HG03442 (cell line): ENCODE measurements around the gene UBQLN4.
A peak's percentile ranks its signal among the peaks of the same experiment; 100 is the strongest.
"Not testable (repeated sequence)": the region's sequence is repeated elsewhere in the genome, so short reads cannot be mapped to it uniquely, and the experiment has no call there.

Source experiments
- ATAC-seq: cut with Tn5 transposase; IDR thresholded peaks from one replicate; pipeline ENCODE4 v1.9.1; 2021; ENCODE audit warnings: mild to moderate bottlenecking, moderate library complexity; ENCODE audit not compliant: unreplicated experiment

The UBQLN4 gene

GRCh38 chr1:156062189-156062588 lies 8.6 kb upstream of the UBQLN4 start:
- no peak for ATAC-seq

- ATAC-seq, result no peak
Observed at GRCh38 chr1:156060937-156061636, 7.5 kb upstream of the UBQLN4 start, which contains the start of gene RAB25. RAB25 (plus strand) TSS chr1:156061160; CDS start chr1:156061401, 241 bp downstream.

GRCh38 chr1:156056326-156056849 lies 2.8 kb upstream of the UBQLN4 start:
- ATAC-seq, result no peak

- no peak for ATAC-seq
Observed at GRCh38 chr1:156055281-156056048, 1.9 kb upstream of the UBQLN4 start.

GRCh38 chr1:156054500-156055280 lies 1.1 kb upstream of the UBQLN4 start, which contains the start of gene LAMTOR2:
LAMTOR2 (plus strand) TSS chr1:156054782; CDS start chr1:156054890, 108 bp downstream.
- peak; percentile 63 for ATAC-seq

GRCh38 chr1:156052862-156053767 lies 483 bp downstream of the UBQLN4 start:
- no peak for ATAC-seq

GRCh38 chr1:156051011-156051725 lies 2.4 kb downstream of the UBQLN4 start:
- ATAC-seq, result no peak

- no peak for ATAC-seq
Observed at GRCh38 chr1:156050376-156050775, 3.2 kb downstream of the UBQLN4 start.

- no peak for ATAC-seq
Observed at GRCh38 chr1:156048663-156049258, 4.8 kb downstream of the UBQLN4 start.

- ATAC-seq, result no peak
Observed at GRCh38 chr1:156045076-156045475, 8.5 kb downstream of the UBQLN4 start.

GRCh38 chr1:156042828-156043227 lies 10.8 kb downstream of the UBQLN4 start:
- ATAC-seq, result no peak

GRCh38 chr1:156034991-156035390 lies 18.6 kb downstream of the UBQLN4 start:
- ATAC-seq, result not testable (repeated sequence)

- no peak for ATAC-seq
Observed at GRCh38 chr1:156033011-156033410, 20.6 kb downstream of the UBQLN4 start.

- no peak for ATAC-seq
Observed at GRCh38 chr1:156026588-156026987, 27.0 kb downstream of the UBQLN4 start.

GRCh38 chr1:156025876-156026275 lies 27.7 kb downstream of the UBQLN4 start:
- no peak for ATAC-seq

- ATAC-seq, result no peak
Observed at GRCh38 chr1:156024801-156025200, 28.8 kb downstream of the UBQLN4 start.

GRCh38 chr1:156021954-156022353 lies 31.6 kb downstream of the UBQLN4 start:
- ATAC-seq, result no peak

GRCh38 chr1:156021093-156021428 lies 32.5 kb downstream of the UBQLN4 start:
- ATAC-seq, result no peak
